AG09319 (cell line): Measurements from ENCODE around the gene ZNF407.

Experiments used
- DNase-seq: peaks from one replicate; pipeline ENCODE4 v3.0.0-alpha.2; 2010; ENCODE audit warnings: low read depth; ENCODE audit errors: extremely low read depth
- TF ChIP-seq, protein P1 (sequence below): IDR thresholded peaks from 2 replicates; pipeline ENCODE4 v1.5.1; 2011; ENCODE audit warnings: low read depth, mild to moderate bottlenecking, inconsistent platforms, low read length, moderate library complexity

The ZNF407 gene

DNA sequence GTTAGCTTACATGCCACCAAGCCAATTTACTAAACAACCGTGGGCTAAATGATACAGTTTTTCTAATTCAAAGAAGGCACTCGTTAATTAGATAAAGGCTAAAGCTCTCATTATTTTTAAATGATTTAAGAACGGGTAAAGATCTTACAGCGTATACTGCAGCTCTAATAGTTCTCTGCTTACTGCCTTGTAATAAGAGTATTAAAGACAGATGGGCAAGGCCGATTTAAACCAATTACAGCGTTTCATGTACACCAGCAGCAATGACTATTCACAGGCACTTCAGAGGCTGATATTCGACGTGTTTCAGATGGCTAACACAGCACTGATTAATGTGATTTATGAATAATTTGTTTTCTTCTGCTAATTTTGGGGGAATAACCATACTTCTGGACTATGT, 259.3 kb downstream of the ZNF407 start:
- no peak for DNase-seq
- TF ChIP-seq, protein P1, sequence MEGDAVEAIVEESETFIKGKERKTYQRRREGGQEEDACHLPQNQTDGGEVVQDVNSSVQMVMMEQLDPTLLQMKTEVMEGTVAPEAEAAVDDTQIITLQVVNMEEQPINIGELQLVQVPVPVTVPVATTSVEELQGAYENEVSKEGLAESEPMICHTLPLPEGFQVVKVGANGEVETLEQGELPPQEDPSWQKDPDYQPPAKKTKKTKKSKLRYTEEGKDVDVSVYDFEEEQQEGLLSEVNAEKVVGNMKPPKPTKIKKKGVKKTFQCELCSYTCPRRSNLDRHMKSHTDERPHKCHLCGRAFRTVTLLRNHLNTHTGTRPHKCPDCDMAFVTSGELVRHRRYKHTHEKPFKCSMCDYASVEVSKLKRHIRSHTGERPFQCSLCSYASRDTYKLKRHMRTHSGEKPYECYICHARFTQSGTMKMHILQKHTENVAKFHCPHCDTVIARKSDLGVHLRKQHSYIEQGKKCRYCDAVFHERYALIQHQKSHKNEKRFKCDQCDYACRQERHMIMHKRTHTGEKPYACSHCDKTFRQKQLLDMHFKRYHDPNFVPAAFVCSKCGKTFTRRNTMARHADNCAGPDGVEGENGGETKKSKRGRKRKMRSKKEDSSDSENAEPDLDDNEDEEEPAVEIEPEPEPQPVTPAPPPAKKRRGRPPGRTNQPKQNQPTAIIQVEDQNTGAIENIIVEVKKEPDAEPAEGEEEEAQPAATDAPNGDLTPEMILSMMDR: no peak

DNA sequence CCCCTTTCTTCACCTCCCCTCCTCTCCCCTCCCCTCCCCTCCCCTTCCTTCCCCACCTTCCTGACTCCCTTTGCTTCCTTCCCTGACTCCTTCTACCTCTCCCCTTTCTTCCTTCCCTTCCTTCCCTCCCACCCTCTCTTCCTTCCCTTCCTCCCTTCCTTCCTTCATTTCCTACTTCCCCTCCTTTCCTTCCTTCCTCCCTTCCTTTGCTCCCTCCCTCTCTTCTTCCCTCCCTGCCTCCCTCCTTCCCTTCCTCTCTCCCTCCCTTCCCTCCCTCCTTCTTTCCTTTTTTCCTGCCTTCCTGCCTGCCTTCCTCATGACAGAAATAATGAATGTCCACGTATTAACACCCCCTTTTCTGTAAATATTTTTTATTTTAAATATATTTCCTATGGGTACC, 260.2 kb downstream of the ZNF407 start:
- no peak for DNase-seq
- TF ChIP-seq, protein P1: no peak

- TF ChIP-seq, protein P1: no peak
- no peak for DNase-seq
Observed at GRCh38 chr18:74861154-74861553, 263.5 kb downstream of the ZNF407 start.

GRCh38 chr18:74862094-74862493, 264.4 kb downstream of the ZNF407 start:
- TF ChIP-seq, protein P1: no peak
- no peak for DNase-seq

DNA sequence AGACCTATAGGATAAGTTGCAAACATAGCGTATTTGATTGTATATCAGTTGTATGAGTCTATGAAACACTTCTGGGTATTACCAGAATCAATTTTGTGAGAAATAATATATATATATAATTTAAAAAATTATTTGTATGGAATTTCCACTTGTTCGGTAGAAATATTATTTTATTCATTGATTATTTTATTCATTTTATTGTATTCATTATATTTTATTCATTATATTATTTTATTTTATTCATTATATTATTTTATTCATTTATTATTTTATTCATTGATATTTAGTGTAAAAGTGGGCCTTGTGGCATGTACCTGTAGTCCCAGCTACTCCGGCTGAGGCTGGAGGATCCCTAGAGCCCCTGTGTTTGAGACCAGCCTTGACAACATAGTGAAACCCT, 268.9 kb downstream of the ZNF407 start:
- TF ChIP-seq, protein P1: no peak
- DNase-seq: no peak

- DNase-seq: no peak
- TF ChIP-seq, protein P1: no peak
Observed at GRCh38 chr18:74868461-74868860, 270.8 kb downstream of the ZNF407 start.

- no peak for DNase-seq
- TF ChIP-seq, protein P1: no peak
Observed at GRCh38 chr18:74869904-74870863, 272.5 kb downstream of the ZNF407 start.
